Measurements from ENCODE around the gene ZC2HC1C.

Gene ZC2HC1C, protein sequence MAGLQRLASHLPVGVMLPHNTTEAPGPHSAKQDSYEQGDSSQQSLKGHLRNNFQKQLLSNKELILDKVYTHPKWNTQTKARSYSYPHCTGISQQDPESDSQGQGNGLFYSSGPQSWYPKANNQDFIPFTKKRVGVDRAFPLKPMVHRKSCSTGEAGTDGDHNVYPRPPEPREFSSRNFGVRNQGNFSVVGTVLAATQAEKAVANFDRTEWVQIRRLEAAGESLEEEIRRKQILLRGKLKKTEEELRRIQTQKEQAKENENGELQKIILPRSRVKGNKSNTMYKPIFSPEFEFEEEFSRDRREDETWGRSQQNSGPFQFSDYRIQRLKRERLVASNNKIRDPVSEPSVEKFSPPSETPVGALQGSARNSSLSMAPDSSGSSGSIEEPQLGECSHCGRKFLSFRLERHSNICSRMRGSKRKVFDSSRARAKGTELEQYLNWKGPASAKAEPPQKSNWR

DNA sequence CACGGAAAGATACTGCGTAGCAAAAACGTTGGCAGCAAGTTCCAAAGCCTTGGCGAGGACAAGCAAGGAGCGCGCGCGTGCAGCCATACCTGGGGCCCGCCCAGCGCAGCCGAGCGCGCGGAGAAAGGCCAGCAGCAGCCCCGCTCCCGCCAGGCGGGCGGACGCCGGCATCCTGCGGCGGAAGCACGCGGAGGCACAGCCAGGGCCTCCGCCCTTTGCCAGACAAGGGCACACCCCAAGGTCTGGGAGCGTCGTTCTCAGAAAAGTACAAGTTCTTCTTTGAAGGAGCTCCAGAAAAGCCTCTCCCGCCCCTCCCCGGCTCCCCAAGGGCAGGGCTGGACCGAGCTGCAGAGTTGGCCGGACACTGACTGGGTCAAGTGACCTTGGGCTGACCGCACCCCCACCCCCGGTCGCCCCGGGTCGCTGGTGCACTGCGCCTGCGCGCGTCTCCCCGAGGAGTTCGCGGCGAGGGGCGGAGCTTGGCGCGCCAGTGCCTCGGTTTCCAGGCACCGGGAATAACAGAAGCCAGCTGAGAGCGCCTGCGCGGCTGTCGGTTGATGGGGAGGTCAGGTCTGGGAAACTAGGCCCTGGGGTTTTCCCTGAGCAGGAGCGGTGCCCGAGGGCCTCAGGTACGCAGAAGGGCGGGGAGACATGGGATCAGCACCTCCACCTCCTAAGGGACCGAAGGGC is at the start of gene ZC2HC1C:
TSS of gene ZC2HC1C (plus strand) at position 521 of the 690 bp plus-strand sequence. CDS start 933 bp downstream, outside the sequence.
- DNase-seq = peak; percentile 87

DNA sequence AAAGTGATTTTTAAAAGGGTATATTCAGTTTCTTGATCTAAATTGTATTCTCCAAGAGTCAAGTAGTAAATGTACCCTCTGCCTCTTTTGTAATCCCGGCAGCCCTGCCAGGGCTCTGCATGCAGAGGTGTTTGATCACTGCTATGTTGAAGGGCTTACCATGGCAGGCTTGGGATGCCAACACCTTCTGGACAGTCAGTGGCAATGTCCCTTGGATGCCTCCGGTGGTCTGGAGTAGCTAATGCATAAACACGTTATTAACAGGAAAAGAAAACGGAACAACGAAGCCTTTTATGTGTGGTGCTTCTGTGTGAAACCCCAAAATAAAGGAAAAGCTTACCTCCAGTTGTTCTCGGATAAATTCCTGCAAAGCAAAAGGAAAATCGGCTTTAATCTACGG is 46.8 kb upstream of the ZC2HC1C start:
- no peak for DNase-seq

DNA sequence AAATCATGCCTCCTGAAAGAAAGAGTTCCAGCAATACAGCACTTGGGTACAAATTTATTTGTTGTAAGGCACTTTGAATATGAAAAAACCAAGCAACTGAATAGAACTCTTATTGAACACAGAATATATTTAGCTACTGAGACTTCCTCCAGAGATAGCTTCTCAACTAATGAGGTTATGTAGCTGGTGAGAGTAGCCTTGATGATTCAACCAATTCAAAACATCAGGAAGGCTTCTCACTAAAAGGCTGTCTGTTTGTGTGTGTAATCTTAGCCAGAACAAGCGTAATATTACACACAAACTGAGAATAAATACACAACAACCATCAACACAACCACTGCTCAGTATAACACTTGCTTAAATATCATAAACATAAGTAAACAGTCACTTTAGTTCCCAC is 46.3 kb upstream of the ZC2HC1C start:
- DNase-seq = no peak

DNA sequence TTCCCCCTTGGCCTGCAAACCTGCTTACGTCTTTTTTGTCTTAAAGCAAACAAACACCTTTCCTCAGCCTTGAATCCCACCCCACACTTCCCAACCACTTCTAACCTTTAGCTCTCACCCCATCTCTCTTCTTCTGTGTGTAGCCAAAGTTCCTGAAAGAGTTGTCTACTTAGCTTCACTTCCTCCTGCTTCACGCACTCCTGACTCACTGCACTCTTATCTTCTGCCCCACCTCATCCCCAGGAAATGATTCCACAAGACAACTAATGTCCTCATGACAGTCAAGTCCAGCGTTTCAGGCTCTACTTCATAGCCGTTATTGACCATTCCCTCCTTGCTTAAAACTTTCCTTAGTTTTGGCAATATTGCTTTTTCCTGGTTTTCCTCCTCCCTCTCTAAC is 44.4 kb upstream of the ZC2HC1C start:
- DNase-seq = no peak

DNA sequence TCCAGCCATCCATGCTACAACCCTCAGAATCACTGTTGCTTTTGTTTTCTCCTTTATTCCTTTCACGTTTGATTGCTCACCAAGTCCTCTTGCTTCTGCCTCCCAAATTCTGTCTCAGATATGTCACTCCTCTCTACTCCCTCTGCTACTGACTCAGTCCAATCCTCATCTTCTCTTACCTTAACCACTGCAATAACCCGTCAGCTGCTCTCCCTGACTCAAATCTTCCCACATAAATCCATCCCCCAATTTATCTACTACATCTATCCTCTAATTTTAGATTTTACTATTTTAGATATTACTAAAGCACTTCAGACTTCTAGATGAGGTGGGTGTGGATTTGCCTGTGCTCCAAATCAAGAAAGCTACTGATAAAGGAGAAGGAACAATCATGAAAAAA is 43.6 kb upstream of the ZC2HC1C start:
- no peak for DNase-seq

DNA sequence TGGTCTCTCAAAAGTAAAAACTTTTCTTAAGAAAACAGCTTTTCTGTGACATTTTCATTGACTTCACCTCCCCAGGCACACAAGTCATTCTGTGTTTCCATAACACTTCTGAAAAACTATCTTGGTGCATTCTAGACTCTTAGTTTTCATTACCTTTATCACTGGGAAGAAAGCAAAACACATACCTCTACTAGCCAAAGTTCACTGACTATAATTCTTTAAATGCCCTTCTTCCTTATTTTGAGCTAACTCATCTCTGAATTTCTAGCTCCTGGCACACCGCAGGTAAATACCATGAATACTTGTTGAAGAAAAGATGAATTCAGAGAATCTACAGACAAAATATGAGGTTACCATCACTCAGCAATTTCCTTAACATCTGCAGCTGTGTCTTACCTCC is 39.3 kb upstream of the ZC2HC1C start:
- no peak for DNase-seq

DNA sequence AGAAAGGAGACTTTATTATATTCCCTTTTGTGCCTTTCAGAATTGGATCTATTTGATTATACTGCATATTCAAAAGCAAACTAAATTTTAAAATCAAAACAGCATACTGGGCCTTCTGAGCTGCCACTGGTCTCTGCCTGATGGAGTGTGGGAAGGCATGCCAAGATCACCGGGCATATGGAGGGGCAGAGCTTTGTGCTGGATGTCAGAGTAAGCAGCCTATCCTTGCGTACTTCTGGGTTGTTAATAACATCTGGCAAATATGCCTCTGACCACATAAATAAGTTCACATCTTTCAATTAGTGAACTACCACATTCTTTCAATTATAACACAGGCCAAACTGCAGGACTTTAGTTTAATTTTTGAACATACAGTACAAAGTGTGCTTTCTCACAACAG is 36.5 kb upstream of the ZC2HC1C start:
- DNase-seq = no peak

DNA sequence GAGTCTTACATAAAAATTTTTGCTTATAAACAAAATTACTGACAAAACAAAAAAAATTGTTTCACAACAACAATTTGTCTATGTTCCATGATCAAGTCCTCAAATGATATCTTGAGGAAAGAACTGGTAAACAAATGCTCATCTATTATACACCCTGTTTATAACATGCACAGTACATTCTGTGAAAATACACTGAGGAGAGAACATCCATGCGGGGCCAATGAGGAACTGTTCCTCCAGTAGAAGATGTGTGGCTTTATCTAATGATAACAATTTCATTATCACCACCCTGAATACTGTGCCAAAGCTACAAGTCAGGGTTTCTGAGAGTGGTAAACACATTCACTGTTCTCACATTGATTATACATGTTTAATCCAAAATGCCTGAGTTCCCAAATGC is 28.9 kb upstream of the ZC2HC1C start:
- DNase-seq = no peak

DNA sequence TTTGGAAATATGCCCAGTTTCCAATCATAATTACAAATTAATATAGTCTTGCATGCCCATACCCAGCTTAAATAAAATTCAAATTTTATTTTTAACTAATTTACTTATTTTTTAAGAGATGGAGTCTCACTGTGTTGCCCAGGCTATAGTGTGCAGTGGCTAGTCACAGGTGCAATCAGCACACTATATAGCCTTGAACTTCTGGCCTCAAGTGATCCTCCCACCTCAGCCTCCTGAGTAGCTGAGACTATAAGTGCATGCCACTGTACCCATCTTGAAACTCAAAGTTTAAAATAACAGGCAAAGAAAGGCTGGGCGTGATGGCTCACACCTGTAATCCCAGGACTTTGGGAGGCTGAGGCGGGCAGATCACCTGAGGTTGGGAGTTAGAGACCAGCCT is 28.5 kb upstream of the ZC2HC1C start:
- DNase-seq = no peak

DNA sequence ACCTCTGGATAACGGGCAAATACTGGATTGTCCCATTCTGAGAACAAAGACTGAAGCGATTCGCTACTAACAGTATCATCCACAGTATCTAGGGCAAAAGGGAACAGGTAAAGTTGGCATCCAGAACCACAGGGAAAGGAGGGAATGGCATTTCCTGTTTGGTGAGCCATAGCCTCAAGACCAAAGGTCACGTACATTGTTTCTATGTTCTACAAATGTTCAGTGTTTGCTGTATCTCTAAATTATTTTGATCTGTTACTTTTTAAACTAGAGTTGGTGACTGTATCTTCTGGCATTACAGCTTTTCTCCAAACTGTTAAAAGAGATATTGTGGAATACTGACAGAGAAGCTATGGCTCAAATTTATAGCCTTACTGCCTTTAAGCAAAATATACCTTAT is 27.8 kb upstream of the ZC2HC1C start:
- DNase-seq = no peak

DNA sequence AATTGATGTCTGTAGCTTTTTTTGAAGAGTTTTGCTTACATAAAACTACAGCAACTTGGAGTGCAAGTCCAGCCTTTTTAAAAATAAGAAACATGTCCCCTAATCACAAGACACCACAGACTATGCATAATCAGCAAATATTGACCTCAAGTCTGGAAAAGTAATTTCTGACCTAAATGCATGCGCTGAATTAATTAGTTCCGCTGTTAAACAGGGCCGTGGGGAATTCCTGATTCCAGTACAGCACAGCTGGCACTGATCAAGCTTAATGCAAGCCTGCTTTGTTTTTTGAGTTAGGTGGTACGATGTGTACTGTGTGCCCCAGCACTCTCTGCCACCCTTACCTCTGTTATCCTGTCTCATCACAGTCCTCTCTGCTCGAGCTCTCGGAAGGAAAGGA is 27.4 kb upstream of the ZC2HC1C start:
- DNase-seq = no peak

DNA sequence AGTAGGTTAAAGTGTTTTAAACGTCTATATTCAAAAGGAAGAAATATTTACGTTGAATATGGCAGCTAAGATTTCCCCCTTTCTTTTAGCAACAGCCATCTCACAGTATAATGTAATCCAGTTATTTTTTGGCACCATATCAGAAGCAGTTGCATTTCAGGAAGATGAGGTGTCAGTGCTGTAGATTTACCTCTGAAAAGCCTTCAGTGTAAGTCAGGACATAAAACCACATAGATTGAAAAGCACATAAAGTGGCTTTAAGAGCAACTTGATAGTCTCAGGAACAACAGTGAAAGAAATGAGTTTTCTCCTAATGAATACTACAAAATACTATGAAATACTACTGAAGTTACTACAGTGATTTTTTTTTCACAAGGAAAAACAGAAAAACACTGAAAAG is 25.1 kb upstream of the ZC2HC1C start:
- DNase-seq = no peak

DNA sequence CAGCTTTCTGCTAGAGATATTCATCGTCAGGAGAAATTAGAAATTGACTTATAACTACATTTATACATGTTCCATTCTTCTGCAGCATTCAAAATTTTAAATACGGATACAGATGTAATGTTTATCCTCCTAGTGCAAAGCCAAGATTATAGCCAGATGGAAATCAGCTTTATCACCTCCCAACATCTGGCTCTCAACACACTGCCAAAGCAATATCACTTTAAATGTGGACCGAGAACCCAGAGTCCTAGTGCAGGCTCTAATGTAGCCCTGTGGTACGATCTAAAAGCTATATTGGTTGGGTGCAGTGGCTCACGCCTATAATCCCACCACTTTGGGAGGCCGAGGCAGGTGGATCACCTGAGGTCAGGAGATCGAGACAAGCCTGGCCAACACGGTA is 24.7 kb upstream of the ZC2HC1C start:
- DNase-seq = no peak

DNA sequence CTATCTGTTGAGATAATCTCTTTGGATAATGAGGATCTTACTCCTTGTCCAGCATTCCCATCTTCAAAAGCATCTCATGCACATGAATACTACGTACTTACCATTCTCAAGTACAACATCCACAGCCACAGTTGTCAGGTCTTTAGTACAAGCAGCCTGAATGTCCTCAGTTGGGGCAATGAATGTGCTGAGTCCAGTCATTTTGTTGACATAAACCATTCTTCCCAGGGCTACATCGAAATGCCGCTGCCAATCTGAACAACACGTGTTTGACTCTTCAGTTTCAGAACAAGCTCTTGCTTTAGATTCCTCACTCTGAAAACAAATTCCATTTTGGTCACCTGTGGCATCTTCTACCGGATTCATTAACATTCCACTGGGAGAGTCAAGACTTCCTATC is 23.2 kb upstream of the ZC2HC1C start:
- no peak for DNase-seq

DNA sequence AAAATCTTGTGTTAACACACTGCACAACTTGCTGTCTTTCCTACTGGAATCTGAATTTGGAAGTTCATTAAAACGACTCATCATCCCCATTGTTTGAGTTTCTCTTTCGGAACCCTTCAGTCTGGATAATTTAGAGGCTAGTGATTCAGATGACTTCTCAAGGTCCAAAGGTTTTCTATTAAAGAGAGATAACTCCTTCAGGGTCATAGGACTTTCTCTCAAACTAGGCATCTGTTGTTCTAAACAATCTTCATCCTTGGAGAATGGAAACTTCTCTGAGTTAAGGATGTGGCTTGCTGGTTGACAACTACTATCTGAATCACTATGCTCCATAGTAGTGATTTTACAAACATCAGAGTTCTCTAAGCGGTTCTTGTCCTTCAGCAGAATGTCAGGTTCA is 22.5 kb upstream of the ZC2HC1C start:
- DNase-seq = peak; percentile 58

DNA sequence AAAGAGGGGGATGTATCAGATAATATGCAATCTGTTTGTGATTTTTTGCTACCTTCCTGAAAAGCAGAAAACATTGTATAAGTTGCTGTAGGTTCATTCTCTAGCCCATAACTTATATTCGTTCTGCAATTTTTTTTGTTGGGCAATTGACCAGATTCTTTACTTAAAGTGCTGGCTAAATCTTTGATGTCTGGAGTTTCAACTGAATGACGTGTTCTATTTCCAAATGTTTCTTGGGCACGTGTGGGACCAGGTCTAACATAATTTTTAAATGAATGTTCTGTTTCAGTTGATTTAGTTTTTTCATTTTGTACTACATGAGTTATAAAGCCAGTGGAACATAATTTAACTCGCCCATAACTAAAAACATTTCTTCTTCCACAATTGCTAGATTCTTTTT is 21.9 kb upstream of the ZC2HC1C start:
- DNase-seq = no peak

DNA sequence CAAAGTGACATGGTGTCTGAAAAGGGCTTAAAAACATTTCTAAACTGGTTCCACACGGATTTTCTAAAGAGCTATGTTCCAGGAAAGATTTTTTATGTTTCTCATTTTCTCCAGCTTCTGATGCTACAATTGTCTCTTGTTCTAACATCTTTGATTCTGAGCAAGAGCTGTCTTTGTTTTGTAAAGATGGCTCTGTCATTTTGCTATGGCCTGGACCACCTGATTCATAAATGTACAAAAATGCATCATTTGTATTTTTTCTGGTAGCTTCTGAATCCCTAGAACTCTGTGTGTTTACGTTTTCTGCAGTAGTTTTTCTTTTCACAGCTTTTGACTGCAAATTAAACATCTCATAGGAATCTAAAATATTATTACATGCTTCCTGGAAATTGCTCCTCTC is 21.3 kb upstream of the ZC2HC1C start:
- DNase-seq = no peak

DNA sequence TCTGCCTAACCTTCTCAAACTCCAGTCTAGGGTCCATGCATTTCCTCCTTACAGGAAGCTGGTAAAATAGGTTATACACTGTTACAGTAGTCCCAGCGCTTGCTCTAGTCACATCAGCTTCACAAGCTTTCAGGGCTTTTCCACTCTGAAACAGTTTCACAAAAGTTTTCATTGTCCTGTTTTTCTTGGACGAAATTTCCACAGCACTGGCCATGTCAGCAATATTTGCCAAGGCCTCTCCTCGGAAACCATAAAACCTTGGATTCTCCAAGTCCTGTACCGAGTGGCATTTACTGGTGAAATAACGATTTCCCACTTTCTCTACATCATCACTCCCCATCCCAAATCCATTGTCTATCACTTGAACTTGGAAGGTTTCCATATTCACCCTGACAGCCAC is 20.3 kb upstream of the ZC2HC1C start:
- no peak for DNase-seq

DNA sequence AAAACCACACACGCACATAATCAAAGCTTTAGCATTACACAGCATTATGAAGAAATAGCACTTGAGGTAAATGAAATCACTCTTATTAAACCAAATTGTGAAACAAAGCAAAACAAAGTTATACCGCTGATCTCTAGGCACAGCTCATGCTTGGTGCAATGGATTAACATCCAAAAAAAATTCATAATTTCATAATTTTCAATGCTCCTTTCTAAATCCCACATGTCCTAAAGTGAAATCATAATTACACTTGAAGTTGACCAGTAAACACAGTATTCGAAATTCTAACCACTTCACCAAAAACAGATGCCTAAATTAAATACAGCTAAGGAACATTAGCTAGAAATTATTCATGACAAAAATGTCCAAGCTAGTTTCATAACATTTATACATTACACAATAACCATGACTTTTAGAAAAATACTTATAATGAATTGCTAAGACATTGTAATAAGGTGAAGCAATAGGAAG is 19.7 kb upstream of the ZC2HC1C start:
- no peak for DNase-seq

DNA sequence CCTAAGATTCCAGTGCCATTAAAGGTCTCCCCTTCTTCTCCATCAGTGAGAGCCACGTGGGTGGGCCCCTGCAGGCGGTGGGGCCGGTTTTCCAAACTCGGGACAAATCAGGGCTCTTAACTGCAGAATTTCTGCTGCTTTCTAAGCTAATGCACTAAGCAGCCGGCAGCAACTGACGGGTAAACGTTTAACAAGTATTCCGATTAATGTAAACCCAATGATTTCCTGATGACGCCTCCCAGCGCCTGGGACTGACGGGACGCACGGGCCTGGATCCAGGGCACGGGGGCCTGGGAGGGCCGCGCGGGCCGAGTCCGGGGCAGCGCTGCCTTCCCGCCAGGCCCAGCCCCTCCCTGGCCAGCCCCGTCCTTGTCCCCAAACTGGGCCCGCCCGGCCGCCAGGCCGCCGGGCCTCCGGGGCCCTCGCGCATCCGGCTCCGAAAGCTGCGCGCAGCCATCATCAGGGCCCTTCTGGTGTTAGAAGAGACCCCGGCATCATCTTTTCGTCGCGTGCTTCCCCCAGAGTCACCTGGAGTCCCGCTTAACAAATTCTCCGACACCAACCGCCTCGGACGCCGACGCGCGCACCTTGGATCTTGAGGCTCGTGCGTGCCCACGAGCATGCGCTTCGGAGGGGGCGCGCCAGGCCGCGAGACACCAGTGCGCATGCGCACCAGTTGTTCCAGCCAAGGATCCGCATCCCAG is 18.4 kb upstream of the ZC2HC1C start, which contains the start of gene MLH3:
TSS of gene MLH3 (minus strand) at position 616 of the 704 bp plus-strand sequence. CDS start 1,812 bp downstream, outside the sequence.
- peak; percentile 85 for DNase-seq

DNA sequence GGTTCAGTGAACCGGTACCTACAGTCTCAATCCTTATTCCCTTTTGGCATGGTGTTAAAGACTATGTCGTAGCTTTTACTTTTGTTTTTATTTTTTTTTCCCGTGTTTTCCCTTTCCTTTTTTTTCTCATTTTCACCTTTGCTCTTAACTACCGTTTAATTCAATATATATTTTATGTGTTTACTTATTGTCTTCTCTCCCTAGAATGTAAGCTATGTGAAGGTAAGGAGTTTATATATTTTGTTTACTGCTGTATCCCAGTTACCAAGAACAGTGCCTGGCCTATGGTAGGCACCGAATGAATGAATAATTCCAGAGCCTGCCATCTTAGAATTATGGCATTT is 17.9 kb upstream of the ZC2HC1C start:
- DNase-seq = no peak

DNA sequence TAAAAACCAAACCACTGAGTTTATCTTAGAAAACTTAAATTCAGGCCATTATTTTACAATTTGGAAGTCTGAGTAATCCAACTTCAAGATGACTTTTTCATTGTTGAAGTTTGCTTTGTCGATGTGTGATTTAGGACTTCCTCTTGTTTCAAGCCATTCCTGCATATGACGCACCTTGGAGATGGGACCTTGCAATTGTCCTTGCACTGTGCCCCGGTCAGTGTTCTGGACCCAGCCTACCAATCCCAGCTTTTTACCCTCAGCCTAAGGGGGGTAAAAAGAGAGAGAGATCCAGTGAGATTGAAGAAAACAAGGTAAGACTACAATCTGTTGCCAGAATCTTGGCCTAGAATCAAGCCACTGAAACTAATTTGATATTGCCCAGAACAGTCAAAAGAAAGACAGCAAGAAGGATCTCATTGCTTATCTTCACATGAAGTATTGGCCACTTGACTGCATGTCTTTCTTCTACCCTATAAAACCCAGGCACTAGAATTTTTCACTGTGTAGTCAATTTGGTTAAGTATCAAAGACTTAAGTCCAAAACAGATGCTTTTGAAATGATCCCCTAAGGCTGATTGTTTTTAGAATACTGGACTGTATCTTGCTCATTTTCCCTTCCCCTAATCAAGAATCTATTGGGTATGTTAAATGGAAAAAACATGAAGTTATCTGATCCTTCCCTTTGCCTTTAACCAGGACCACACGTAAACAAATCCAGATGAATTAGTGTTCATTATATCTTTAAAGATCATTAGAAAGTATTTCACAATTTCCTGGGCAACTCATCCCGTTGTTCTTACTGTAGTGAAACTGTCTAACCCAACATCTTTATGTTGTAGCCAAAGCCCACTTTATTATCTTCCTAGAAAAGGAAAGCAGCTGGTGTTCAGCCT is 15.8 kb upstream of the ZC2HC1C start:
- no peak for DNase-seq

DNA sequence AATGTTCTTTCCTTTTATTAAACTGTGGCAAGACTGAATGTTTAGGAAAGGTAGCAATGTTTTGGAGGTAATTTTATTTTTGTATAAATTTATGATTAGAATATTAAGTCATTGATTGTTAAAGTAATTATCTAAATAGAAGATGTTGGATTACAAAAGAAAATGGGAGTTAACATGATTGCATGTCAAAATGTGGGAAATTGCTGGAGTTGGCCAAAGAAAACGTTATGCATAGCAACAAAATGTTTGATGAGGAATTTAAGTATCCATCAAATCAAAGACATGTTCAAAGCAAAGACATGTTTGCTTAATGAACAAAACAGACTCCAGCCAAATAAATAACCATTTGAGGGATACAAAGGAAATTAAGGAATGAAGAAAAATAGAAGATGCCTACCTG is 15.0 kb upstream of the ZC2HC1C start:
- DNase-seq = no peak
